Measurements from ENCODE around the gene SENP3. TPM values are rescaled to one million over a fixed set of nuclear protein-coding genes. Genes with fewer than 3 reads are reported as not detected.

The SENP3 gene
- total RNA-seq: 92.9 and 115 TPM in 2 replicates

DNA sequence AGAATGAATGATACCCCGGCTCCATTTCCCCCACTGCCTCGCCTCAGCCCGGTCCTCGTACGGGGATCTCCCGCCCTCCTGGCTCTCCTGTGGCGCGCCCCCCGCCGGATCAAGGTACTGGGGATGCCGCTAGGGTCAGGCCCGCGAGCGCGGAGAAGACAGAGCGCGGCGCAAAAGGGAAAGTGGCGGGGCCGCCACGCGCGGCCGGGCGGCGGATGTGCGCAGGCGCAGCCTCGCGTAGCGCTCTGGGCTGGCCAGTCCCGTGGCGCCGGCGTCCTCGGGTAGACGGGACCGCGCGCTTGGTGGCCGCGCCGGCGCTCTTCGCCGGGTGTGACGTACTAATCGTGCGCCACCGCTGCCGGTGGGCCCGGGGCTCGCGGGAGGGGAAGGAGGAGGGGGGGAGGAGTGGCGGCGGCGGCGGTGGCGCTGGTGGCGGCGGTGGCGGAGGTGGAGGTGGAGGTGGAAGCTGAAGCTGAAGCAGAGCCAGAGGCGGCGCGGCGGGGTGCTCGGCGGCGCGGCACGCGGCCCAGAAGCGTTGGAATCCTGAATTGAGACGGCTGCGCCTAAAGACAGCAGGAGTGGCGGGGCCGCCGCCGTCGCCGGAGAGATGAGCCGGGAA, at the start of gene SENP3:
SENP3 (plus strand) TSS at position 331 of the 619 bp plus-strand sequence. CDS start 1,158 bp downstream, outside the sequence.

DNA sequence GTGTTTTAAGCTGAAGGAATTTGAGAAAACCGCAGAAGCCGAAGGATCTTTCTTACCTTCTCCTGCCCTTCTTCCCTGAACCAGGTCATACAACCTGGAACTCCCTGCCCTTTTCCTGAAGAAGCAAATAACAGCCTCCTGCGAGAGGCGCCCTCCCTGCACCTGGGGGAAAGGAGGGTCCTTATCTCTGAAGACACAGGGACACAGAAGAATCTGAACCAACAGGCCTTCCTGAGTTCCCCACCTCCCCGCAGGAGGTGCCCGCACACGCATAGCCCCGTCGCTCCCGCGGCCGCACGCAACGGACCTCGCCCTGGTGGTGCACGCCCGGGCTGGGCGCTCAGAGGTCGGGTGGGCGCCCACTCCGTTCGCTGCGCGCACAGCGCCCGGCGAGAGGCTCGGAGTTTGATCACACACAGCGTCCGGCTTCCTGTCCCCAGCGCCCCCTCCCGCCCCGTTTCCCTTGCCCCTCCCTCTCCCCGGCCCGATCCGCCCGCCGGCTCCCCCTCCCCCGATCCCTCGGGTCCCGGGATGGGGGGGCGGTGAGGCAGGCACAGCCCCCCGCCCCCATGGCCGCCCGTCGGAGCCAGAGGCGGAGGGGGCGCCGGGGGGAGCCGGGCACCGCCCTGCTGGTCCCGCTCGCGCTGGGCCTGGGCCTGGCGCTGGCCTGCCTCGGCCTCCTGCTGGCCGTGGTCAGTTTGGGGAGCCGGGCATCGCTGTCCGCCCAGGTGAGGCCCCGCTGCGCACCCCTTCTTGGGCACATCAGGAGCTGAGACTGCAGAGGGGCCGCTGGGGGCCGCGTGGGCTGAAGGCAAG, 12.9 kb upstream of the SENP3 start, which contains the start of gene TNFSF12:
TNFSF12 (plus strand) TSS at position 474 of the 816 bp plus-strand sequence; CDS start at position 570, 96 bp downstream.

DNA sequence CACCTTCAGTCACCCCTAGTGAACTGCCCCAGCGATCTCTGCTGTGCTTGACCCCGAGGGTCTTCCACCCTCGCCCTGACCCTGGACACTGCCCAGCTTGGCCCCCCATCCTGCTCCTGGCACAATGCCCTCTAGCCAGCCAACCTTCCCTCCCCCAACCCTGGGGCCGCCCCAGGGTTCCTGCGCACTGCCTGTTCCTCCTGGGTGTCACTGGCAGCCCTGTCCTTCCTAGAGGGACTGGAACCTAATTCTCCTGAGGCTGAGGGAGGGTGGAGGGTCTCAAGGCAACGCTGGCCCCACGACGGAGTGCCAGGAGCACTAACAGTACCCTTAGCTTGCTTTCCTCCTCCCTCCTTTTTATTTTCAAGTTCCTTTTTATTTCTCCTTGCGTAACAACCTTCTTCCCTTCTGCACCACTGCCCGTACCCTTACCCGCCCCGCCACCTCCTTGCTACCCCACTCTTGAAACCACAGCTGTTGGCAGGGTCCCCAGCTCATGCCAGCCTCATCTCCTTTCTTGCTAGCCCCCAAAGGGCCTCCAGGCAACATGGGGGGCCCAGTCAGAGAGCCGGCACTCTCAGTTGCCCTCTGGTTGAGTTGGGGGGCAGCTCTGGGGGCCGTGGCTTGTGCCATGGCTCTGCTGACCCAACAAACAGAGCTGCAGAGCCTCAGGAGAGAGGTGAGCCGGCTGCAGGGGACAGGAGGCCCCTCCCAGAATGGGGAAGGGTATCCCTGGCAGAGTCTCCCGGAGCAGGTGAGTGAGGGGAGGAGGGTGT, 3.0 kb upstream of the SENP3 start, which contains the start of gene TNFSF13:
TNFSF13 (plus strand) TSS at position 207 of the 776 bp plus-strand sequence; CDS start at position 497, 290 bp downstream.

DNA sequence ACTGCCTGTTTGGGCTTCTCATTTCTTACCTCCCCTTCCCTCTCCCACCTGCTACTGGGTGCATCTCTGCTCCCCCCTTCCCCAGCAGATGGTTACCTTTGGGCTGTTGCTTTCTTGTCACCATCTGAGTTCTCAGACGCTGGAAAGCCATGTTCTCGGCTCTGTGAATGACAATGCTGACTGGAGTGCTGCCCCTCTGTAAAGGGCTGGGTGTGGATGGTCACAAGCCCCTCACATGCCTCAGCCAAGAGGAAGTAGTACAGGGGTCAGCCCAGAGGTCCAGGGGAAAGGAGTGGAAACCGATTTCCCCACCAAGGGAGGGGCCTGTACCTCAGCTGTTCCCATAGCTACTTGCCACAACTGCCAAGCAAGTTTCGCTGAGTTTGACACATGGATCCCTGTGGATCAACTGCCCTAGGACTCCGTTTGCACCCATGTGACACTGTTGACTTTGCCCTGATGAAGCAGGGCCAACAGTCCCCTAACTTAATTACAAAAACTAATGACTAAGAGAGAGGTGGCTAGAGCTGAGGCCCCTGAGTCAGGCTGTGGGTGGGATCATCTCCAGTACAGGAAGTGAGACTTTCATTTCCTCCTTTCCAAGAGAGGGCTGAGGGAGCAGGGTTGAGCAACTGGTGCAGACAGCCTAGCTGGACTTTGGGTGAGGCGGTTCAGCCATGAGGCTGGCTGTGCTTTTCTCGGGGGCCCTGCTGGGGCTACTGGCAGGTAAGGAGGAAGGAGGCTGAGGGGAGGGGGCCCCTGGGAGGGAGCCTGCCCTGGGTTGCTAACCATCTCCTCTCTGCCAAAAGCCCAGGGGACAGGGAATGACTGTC, 17.5 kb downstream of the SENP3 start, which contains the start of gene CD68:
CD68 (plus strand) TSS at position 638 of the 833 bp plus-strand sequence; CDS start at position 678, 40 bp downstream.

DNA sequence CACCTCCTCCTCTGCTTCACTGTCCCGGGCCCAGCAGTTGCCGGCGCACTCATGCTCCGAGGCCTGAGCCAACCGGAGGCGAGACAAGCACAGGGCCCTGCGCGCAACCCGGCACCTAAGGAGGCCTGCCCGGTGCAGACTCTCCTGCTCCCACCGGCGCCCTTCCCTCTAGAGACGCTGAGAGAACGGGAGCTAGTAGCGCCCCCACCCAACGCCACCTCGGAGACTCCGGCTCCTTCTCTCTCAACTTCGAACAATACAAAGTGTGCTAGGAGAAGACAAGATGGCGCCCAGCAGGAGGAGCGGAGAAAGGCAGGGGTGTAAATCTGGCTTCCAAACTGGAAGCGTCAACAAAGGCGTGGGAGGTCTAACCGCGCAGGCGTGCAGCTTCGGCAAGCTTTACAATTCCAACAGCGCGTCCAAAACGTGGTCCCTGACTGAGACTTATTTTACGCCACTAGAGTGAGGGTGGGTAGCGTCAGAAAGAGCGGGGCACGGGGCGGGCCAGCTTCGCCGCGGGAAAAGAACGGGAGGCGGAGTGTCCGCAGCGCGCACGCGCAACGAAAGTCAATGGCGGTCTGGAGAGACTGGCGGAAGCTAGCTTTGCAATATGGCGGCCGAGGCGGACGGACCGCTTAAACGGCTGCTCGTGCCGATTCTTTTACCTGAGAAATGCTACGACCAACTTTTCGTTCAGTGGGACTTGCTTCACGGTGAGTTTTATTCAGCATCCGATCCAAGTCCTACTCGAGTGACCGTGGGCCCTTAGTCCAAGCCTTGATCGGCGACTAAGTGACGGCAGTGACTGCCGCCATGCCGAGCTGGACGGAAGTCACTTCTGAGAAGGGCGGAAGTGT, 21.8 kb downstream of the SENP3 start, which contains the start of gene MPDU1:
MPDU1 (plus strand) TSS at position 600 of the 857 bp plus-strand sequence; CDS start at position 611, 11 bp downstream.

DNA sequence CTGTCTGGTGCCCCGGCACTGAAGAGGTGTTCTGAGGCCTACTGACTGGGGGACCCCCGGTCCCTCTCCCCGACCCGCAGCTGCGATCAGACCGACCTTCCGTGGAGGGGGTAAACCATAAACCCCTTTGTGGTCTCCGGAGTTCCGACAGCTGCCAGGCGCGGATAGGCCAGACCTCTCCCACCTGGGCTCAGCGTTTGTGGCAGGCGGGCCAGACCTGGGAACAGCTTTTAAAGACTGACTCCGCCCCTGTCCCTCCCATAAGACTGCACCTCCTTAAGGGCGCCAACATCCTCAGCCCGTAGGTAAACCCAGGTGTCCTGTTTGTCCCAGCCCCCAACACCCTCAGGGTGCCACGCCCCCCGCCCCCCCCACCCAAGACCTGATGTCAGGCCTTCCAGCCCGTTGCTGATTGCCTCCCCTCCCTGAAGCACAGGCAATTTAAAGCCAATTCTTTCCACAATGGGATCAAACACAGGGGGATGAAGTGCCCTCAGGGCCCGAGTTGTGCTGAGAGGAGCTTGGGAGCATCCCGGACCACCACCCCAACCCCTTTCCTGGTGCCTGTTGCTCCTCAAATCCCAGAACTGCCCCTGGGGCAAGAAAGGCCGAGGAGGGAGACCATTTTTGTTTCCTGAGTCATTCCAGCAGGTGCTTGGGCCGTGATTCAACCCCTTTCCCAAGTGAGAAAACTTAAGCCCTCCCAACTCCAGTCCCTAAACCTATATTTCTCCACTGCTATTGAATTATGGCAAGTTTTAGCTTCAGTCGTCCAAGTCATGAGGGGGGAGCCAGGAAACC, 28.4 kb downstream of the SENP3 start, which contains the start of gene SOX15:
SOX15 (minus strand) TSS at position 204 of the 801 bp plus-strand sequence. CDS start 418 bp downstream, outside the sequence.

DNA sequence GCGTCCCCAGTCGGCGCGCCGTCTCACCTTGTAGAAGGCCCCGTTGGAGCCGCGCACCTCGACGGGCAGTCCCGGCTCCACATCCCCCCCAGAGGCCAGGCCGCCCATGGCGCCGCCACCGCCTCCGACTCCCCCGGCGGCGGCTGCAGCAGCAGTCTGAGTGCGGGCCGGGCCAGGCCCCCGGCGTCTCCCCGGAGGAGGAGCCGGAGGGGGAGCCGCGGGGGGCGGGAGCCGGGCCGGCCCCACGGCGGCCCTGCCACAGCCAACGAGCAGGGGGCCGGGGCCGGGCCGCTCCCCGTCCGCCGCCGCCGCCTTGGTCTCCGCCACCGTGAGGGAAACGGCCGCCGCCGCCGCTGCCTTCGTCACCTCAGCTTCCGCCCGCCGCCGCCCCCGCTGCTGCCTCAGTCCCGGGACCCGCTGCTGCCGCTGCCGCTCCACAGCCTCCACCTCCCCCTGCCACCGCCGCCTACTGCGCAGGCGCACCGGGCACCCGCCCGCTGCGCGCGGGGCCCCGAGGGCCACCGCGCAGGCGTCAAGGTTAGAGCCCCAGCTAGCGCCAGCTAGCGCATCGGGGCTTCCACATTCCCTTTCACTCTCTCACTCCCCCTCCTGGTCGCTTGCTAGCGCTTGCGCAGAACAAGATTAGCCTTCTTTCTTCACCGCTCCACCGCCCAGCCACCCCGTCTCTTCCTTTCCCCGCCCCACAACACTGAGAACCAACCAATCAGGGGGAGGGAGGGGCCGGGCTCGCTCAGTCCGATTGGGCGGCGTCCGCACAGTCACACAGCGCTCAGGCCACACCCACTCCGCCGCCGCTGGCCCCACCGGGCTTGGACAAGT, 52.9 kb downstream of the SENP3 start, which contains the start of gene FXR2:
FXR2 (minus strand) TSS at position 473 of the 840 bp plus-strand sequence; CDS start at position 108, 365 bp downstream.

Other genes starting within 250 kb of the SENP3 start
- gene GPS2, start 246.6 kb upstream of the SENP3 start, total RNA-seq: 34.8 and 60.0 TPM in 2 replicates
- 12.0 and 17.9 TPM in 2 replicates for gene NEURL4, start 232.6 kb upstream of the SENP3 start, total RNA-seq
- gene ACAP1, start 225.4 kb upstream of the SENP3 start, total RNA-seq: not detected in 2 replicates
- 1.9 and 2.9 TPM in 2 replicates for gene KCTD11, start 209.8 kb upstream of the SENP3 start, total RNA-seq
- gene TMEM95, start 206.8 kb upstream of the SENP3 start, total RNA-seq: not detected in 2 replicates
- gene TNK1, start 180.8 kb upstream of the SENP3 start, total RNA-seq: 0.91 TPM in 1 of 2 replicates, not detected in the other
- 8.4 and 15.3 TPM in 2 replicates for gene PLSCR3, start 167.4 kb upstream of the SENP3 start, total RNA-seq
- 71.3 and 188 TPM in 2 replicates for gene TMEM256, start 157.8 kb upstream of the SENP3 start, total RNA-seq
- gene NLGN2, start 154.1 kb upstream of the SENP3 start, total RNA-seq: 2.1 and 2.6 TPM in 2 replicates
- gene SPEM1, start 141.6 kb upstream of the SENP3 start, total RNA-seq: not detected in 2 replicates
- gene SPEM2, start 136.3 kb upstream of the SENP3 start, total RNA-seq: not detected in 2 replicates
- not detected in 2 replicates for gene SPEM3, start 133.1 kb upstream of the SENP3 start, total RNA-seq
- gene TMEM102, start 126.5 kb upstream of the SENP3 start, total RNA-seq: 5.6 and 7.5 TPM in 2 replicates
- gene FGF11, start 122.4 kb upstream of the SENP3 start, total RNA-seq: 0.15 and 0.32 TPM in 2 replicates
- gene CHRNB1, start 116.9 kb upstream of the SENP3 start, total RNA-seq: 4.5 and 6.5 TPM in 2 replicates
- gene ZBTB4, start 82.3 kb upstream of the SENP3 start, total RNA-seq: 6.7 and 7.1 TPM in 2 replicates
- not detected in 2 replicates for gene SLC35G6, start 80.5 kb upstream of the SENP3 start, total RNA-seq
- 54.1 and 66.9 TPM in 2 replicates for gene POLR2A, start 77.6 kb upstream of the SENP3 start, total RNA-seq
- gene TNFSF12, start 12.9 kb upstream of the SENP3 start, total RNA-seq: 3.6 and 6.5 TPM in 2 replicates
- gene TNFSF13, start 3.2 kb upstream of the SENP3 start, total RNA-seq: 0.46 and 1.6 TPM in 2 replicates
- 1.1 and 1.3 TPM in 2 replicates for gene CD68, start 17.7 kb downstream of the SENP3 start, total RNA-seq
- gene MPDU1, start 21.9 kb downstream of the SENP3 start, total RNA-seq: 117 and 125 TPM in 2 replicates
- gene SOX15, start 28.2 kb downstream of the SENP3 start, total RNA-seq: not detected in 2 replicates
- 39.2 and 47.7 TPM in 2 replicates for gene FXR2, start 53.0 kb downstream of the SENP3 start, total RNA-seq
- gene SAT2, start 65.9 kb downstream of the SENP3 start, total RNA-seq: 24.0 and 24.3 TPM in 2 replicates
- gene SHBG, start 68.2 kb downstream of the SENP3 start, total RNA-seq: not detected in 2 replicates
- not detected in 2 replicates for gene ATP1B2, start 89.0 kb downstream of the SENP3 start, total RNA-seq
- gene TP53, start 125.6 kb downstream of the SENP3 start, total RNA-seq: 40.6 and 70.1 TPM in 2 replicates
- 10.1 and 10.6 TPM in 2 replicates for gene WRAP53, start 126.6 kb downstream of the SENP3 start, total RNA-seq
- gene EFNB3, start 143.3 kb downstream of the SENP3 start, total RNA-seq: 0.15 and 0.97 TPM in 2 replicates
- under 0.01 and 0.30 TPM in 2 replicates for gene DNAH2, start 155.8 kb downstream of the SENP3 start, total RNA-seq